Mammary epithelial cell (primary cell): ENCODE measurements around the gene CCDC93.

Source experiments
- EZH2 ChIP-seq: IDR thresholded peaks from 2 replicates; pipeline ENCODE4 v1.6.1; 2012; ENCODE audit warnings: low read length, inconsistent platforms, borderline replicate concordance
- TF ChIP-seq, protein P1 (sequence below), 2 donors: IDR thresholded peaks in 1 of 2; conservative IDR thresholded peaks in 1 of 2; 2 replicates each; pipeline ENCODE4 v1.5.1; 2011 to 2012; ENCODE audit warnings: inconsistent platforms in 2 of 2, low read length in 2 of 2, mild to moderate bottlenecking in 2 of 2, control low read depth in 1 of 2, low read depth in 1 of 2; ENCODE audit not compliant: insufficient read depth in 1 of 2; ENCODE audit errors: extremely low read depth in 1 of 2

DNA sequence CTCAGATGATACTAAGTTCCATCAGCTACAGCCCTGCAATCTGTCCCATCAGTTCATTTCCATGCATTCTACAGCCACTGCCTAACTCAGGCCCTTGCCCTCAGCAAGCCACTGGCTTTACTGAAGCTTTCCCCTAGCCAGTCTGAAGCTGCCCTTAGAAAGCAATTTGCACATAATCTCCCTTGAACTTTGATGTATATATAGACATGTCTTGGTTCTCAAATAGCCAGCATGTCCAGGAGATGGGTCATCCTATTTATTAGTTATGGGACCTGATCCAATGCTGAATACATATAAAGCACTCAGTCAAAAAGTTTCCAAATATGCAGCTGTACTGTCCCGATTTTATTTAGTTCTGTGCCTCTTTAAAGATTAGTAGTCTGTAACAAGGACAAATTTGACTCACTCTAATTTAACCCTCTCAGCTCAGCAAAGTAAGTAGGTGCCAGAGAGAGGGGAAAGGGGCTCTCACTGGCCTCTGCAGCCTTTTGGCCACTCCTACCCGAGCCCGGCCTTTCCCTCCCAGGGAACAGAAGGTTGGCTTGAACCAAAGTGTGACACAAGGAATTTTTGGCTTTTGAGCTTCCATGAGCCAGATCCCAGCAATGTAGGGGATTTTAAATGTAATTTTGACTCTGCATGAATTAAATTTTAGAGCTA lies 70.7 kb downstream of the CCDC93 start:
- TF ChIP-seq, protein P1, sequence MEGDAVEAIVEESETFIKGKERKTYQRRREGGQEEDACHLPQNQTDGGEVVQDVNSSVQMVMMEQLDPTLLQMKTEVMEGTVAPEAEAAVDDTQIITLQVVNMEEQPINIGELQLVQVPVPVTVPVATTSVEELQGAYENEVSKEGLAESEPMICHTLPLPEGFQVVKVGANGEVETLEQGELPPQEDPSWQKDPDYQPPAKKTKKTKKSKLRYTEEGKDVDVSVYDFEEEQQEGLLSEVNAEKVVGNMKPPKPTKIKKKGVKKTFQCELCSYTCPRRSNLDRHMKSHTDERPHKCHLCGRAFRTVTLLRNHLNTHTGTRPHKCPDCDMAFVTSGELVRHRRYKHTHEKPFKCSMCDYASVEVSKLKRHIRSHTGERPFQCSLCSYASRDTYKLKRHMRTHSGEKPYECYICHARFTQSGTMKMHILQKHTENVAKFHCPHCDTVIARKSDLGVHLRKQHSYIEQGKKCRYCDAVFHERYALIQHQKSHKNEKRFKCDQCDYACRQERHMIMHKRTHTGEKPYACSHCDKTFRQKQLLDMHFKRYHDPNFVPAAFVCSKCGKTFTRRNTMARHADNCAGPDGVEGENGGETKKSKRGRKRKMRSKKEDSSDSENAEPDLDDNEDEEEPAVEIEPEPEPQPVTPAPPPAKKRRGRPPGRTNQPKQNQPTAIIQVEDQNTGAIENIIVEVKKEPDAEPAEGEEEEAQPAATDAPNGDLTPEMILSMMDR (conservative IDR thresholded peaks at IDR 0.05 in 1 of 2, IDR thresholded peaks at IDR 0.05 in 1 of 2; ENCODE audit: extremely low read depth in 1 of 2, insufficient read depth in 1 of 2, low read depth in 1 of 2, low read length in 2 of 2), result no peak
- no peak for TF ChIP-seq EZH2
